ENCODE data around the gene NEURL1. TPM values are rescaled to one million over a fixed set of nuclear protein-coding genes. Genes with fewer than 3 reads are reported as not detected.

NEURL1 gene
- total and polyA plus RNA-seq, 2 donors = 1.6 to 3.0 TPM

DNA sequence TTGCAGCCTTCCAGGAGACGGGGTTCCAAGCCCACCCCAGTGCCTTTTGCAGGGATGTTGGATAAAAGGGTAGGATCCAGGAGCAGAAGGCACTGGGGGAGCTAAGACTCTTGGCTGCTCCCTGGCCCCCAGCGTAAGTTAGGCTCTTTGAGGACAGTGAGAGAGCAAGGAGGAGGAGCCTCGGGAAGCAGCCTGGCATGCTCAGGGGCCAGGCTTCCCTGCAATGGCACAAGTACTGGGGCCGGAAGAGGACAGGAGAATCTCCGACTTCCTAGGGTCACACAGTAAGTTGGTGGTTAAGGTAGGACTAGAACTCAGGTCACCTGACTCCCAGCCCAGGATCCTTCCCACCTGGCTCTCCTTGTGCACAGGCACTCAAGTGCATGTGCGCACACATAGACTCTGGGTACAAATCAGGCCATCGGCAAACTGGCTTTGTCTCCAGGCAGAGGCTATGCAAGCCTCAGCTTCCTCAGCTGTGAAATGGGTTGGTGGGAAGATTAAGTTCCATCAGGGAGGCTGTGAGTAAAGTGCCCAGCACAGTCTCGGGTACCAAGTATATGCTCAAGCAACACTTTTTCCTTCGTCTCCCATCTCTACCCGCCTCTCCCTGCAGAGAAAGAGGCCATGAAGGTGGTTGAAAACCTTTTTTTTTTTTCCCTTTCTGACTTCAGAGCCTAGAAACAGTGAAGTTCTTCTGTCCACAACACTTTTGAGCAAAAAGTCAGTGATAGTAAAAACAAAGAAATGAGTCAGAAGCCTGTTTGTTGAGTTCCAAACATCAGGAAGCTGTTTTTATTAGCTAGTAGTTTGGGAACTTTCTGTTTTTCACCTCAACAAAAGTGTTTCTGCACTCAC, 79.1 kb downstream of the NEURL1 start:
- Histone ChIP-seq H3K27ac (ENCODE audit: low read depth in 1 of 2, low read length in 1 of 2) (no peak overlapping the region), H3K4me1 (ENCODE audit: control insufficient read depth in 2 of 2, insufficient read depth in 2 of 2, low read length in 2 of 2) (no peaks in the 10 kb centered on the region), H3K36me3 (ENCODE audit: control insufficient read depth in 2 of 2, insufficient read depth in 2 of 2, low read length in 1 of 2) (no peaks in the 10 kb centered on the region), H3K27me3 (ENCODE audit: control insufficient read depth in 2 of 2, insufficient read depth in 1 of 2, low read length in 1 of 2) (no peaks in the 10 kb centered on the region), H3K9me3 (ENCODE audit: control insufficient read depth in 2 of 2, insufficient read depth in 1 of 2, low read length in 1 of 2) (no peaks in the 10 kb centered on the region), H3K4me3 (ENCODE audit: low read length in 2 of 2) (no peak overlapping the region)
- 97% methylated on average over 10 of the region's 10 CpGs for WGBS
- DNase-seq (ENCODE audit: low read depth in 6 of 9, low spot score in 9 of 9) = no peak

DNA sequence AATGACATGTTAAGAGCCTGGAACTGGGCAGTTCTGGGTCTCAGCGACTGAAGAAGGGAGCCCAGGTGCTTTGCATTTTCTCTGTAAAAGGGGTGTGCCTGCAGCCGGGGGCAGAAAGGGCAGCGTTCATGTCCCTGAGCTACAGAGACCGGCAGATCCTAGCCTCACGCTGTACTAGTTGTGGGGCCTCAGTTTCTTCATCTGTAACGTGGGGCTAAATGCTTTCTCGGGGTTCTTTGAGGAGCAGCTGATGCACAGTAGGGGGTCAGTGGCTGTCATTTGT, 79.6 kb downstream of the NEURL1 start:
- DNase-seq (ENCODE audit: low read depth in 6 of 9, low spot score in 9 of 9) = no peak
- WGBS = 93% methylated on average over 7 of the region's 7 CpGs
- H3K27me3 ChIP-seq (ENCODE audit: control insufficient read depth in 2 of 2, insufficient read depth in 1 of 2, low read length in 1 of 2) = no peaks in the 10 kb centered on the region
- no peaks in the 10 kb centered on the region for H3K36me3 ChIP-seq (ENCODE audit: control insufficient read depth in 2 of 2, insufficient read depth in 2 of 2, low read length in 1 of 2)
- H3K9me3 ChIP-seq (ENCODE audit: control insufficient read depth in 2 of 2, insufficient read depth in 1 of 2, low read length in 1 of 2) = no peaks in the 10 kb centered on the region
- H3K4me3 ChIP-seq (ENCODE audit: low read length in 2 of 2) = no peak overlapping the region
- no peaks in the 10 kb centered on the region for H3K4me1 ChIP-seq (ENCODE audit: control insufficient read depth in 2 of 2, insufficient read depth in 2 of 2, low read length in 2 of 2)
- no peak overlapping the region for H3K27ac ChIP-seq (ENCODE audit: low read depth in 1 of 2, low read length in 1 of 2)

GRCh38 chr10:103574097-103575061, 80.9 kb downstream of the NEURL1 start:
- 90% methylated on average over 16 of the region's 16 CpGs for WGBS
- Histone ChIP-seq H3K27me3 (ENCODE audit: control insufficient read depth in 2 of 2, insufficient read depth in 1 of 2, low read length in 1 of 2) (no peaks in the 10 kb centered on the region), H3K4me3 (ENCODE audit: low read length in 2 of 2) (no peak overlapping the region), H3K36me3 (ENCODE audit: control insufficient read depth in 2 of 2, insufficient read depth in 2 of 2, low read length in 1 of 2) (no peaks in the 10 kb centered on the region), H3K9me3 (ENCODE audit: control insufficient read depth in 2 of 2, insufficient read depth in 1 of 2, low read length in 1 of 2) (no peaks in the 10 kb centered on the region), H3K4me1 (ENCODE audit: control insufficient read depth in 2 of 2, insufficient read depth in 2 of 2, low read length in 2 of 2) (no peaks in the 10 kb centered on the region), H3K27ac (ENCODE audit: low read depth in 1 of 2, low read length in 1 of 2) (no peak overlapping the region)
- no peak for DNase-seq (ENCODE audit: low read depth in 6 of 9, low spot score in 9 of 9)

DNA sequence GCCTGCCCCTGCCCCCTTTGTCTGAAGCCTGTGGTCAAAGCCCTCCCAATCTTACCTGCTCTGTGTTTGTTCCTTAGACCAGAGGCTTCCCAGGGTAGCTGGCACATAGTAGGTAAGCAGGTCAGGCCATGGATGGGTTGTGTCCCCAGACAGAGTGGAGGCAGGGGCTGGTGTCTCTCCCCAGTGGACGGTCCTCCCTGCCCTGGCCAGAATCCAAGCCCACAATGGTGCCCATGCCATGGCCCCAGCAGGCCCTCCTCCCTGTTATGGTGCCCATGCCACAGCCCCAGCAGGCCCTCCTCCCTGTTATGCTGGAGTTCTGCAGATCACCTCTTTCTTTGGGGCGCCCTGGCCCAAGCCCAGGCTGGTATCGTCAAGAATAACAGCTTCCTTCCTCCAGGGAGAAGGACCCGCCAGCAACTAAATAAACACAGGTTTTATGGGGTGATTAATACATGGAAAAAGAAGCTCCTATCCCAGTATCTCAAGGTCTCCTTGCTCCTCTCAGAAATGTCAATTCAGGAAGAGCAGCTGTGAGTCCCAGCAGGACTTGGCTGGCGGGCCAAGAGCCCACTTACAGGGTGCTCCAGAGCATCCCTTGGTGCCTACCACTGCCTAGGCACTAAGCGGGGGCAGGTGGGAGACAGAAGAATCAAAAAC, 82.0 kb downstream of the NEURL1 start:
- no peak overlapping the region for H3K4me3 ChIP-seq (ENCODE audit: low read length in 2 of 2)
- H3K36me3 ChIP-seq (ENCODE audit: control insufficient read depth in 2 of 2, insufficient read depth in 2 of 2, low read length in 1 of 2) = no peaks in the 10 kb centered on the region
- no peaks in the 10 kb centered on the region for H3K27me3 ChIP-seq (ENCODE audit: control insufficient read depth in 2 of 2, insufficient read depth in 1 of 2, low read length in 1 of 2)
- H3K4me1 ChIP-seq (ENCODE audit: control insufficient read depth in 2 of 2, insufficient read depth in 2 of 2, low read length in 2 of 2) = no peaks in the 10 kb centered on the region
- H3K27ac ChIP-seq (ENCODE audit: low read depth in 1 of 2, low read length in 1 of 2) = no peak overlapping the region
- no peaks in the 10 kb centered on the region for H3K9me3 ChIP-seq (ENCODE audit: control insufficient read depth in 2 of 2, insufficient read depth in 1 of 2, low read length in 1 of 2)
- WGBS = 92% methylated on average over 6 of the region's 6 CpGs
- DNase-seq (ENCODE audit: low read depth in 6 of 9, low spot score in 9 of 9) = no peak

DNA sequence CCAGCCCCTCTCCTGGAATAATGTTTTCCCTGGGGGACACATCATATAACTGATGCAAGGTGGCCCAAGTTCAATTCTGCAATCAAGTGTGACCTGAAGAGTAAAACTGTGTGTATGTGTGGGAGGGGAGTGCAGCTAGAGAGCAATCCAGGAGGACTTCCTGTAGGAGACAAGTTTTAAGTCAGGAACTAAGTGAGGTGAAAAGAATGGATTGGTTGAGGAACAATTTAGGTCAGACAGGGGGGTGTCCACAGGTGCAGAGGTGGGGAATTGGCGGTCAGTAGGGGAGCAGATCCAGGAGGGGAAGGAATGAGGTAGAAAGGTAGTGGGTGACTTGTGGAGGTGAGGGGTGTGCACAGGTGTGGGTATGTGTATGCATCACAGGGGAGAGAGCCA, 82.6 kb downstream of the NEURL1 start:
- H3K36me3 ChIP-seq (ENCODE audit: control insufficient read depth in 2 of 2, insufficient read depth in 2 of 2, low read length in 1 of 2) = no peaks in the 10 kb centered on the region
- H3K4me3 ChIP-seq (ENCODE audit: low read length in 2 of 2) = no peak overlapping the region
- no peaks in the 10 kb centered on the region for H3K27me3 ChIP-seq (ENCODE audit: control insufficient read depth in 2 of 2, insufficient read depth in 1 of 2, low read length in 1 of 2)
- no peak for DNase-seq (ENCODE audit: low read depth in 6 of 9, low spot score in 9 of 9)
- H3K4me1 ChIP-seq (ENCODE audit: control insufficient read depth in 2 of 2, insufficient read depth in 2 of 2, low read length in 2 of 2) = no peaks in the 10 kb centered on the region
- no peaks in the 10 kb centered on the region for H3K9me3 ChIP-seq (ENCODE audit: control insufficient read depth in 2 of 2, insufficient read depth in 1 of 2, low read length in 1 of 2)
- WGBS = 97% methylated on average over 1 of the region's 1 CpG
- no peak overlapping the region for H3K27ac ChIP-seq (ENCODE audit: low read depth in 1 of 2, low read length in 1 of 2)

DNA sequence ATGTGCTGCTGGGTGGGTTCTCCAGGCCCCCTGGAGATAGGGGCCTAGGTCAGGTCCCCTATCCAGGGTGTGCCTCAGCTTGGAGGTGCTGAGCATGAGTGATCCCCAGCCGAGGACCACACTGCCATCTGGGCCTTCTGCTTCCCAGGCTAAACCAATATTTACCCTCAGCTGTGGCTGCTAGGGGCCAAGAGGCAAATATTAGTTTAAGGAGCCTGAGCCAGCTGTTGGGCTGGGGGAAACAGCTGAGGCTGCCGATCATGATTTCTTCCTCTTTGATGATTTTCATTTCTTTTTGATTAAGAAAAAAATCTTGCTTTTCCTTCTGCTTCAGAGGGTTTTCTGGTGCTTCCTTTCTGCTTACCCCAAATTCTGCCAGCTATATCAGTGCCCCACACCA, 83.4 kb downstream of the NEURL1 start:
- no peaks in the 10 kb centered on the region for H3K36me3 ChIP-seq (ENCODE audit: control insufficient read depth in 2 of 2, insufficient read depth in 2 of 2, low read length in 1 of 2)
- no peak for DNase-seq (ENCODE audit: low read depth in 6 of 9, low spot score in 9 of 9)
- no peak overlapping the region for H3K27ac ChIP-seq (ENCODE audit: low read depth in 1 of 2, low read length in 1 of 2)
- no peak overlapping the region for H3K4me3 ChIP-seq (ENCODE audit: low read length in 2 of 2)
- H3K9me3 ChIP-seq (ENCODE audit: control insufficient read depth in 2 of 2, insufficient read depth in 1 of 2, low read length in 1 of 2) = no peaks in the 10 kb centered on the region
- H3K4me1 ChIP-seq (ENCODE audit: control insufficient read depth in 2 of 2, insufficient read depth in 2 of 2, low read length in 2 of 2) = no peaks in the 10 kb centered on the region
- H3K27me3 ChIP-seq (ENCODE audit: control insufficient read depth in 2 of 2, insufficient read depth in 1 of 2, low read length in 1 of 2) = no peaks in the 10 kb centered on the region
- WGBS = 27% methylated on average over 2 of the region's 2 CpGs

DNA sequence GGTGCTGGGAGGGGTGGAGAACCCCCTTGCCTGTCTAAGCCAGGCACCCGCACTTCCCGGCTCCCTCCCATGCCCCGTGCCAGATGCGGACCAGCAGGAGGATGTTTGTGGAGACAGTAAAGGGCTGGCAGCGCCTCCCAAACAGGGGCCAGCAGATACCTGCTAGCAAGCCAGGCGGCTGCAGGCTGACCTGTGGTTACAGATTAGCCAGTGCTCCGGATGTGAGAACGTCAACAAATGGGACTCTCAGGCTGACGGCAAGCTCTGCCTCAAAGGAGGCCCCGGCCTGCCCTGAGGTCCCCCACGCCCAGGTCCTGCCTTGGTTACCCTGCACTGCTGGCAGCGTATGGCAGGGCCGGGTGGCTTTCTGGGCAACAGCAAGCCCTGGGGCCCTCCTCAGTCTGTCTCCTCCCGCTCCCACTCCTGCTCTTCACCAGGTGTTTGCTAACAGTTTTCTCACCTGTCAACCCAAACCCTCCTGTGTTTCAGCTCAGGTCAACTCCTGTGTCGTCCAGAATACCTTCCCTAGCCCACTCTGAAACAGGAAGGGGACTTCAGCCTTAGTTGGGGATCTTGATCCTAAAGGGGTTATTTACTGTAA, 85.4 kb downstream of the NEURL1 start:
- Histone ChIP-seq H3K36me3 (ENCODE audit: control insufficient read depth in 2 of 2, insufficient read depth in 2 of 2, low read length in 1 of 2) (no peaks in the 10 kb centered on the region), H3K4me1 (ENCODE audit: control insufficient read depth in 2 of 2, insufficient read depth in 2 of 2, low read length in 2 of 2) (peaks cover under 1 to 1% of the 10 kb centered on the region in 2 donors), H3K27ac (ENCODE audit: low read depth in 1 of 2, low read length in 1 of 2) (no peak overlapping the region), H3K4me3 (ENCODE audit: low read length in 2 of 2) (no peak overlapping the region), H3K27me3 (ENCODE audit: control insufficient read depth in 2 of 2, insufficient read depth in 1 of 2, low read length in 1 of 2) (no peaks in the 10 kb centered on the region), H3K9me3 (ENCODE audit: control insufficient read depth in 2 of 2, insufficient read depth in 1 of 2, low read length in 1 of 2) (no peaks in the 10 kb centered on the region)
- DNase-seq (ENCODE audit: low read depth in 6 of 9, low spot score in 9 of 9) = no peak
- WGBS = 71% methylated on average over 15 of the region's 15 CpGs

GRCh38 chr10:103580011-103580410, 86.5 kb downstream of the NEURL1 start:
- DNase-seq (ENCODE audit: low read depth in 6 of 9, low spot score in 9 of 9) = no peak
- Histone ChIP-seq H3K36me3 (ENCODE audit: control insufficient read depth in 2 of 2, insufficient read depth in 2 of 2, low read length in 1 of 2) (no peaks in the 10 kb centered on the region), H3K27me3 (ENCODE audit: control insufficient read depth in 2 of 2, insufficient read depth in 1 of 2, low read length in 1 of 2) (peaks cover 0 to 2% of the 10 kb centered on the region in 2 donors), H3K27ac (ENCODE audit: low read depth in 1 of 2, low read length in 1 of 2) (no peak overlapping the region), H3K4me1 (ENCODE audit: control insufficient read depth in 2 of 2, insufficient read depth in 2 of 2, low read length in 2 of 2) (peaks cover 2 to 6% of the 10 kb centered on the region in 2 donors), H3K9me3 (ENCODE audit: control insufficient read depth in 2 of 2, insufficient read depth in 1 of 2, low read length in 1 of 2) (peaks cover 0 to under 1% of the 10 kb centered on the region in 2 donors), H3K4me3 (ENCODE audit: low read length in 2 of 2) (no peak overlapping the region)
- WGBS = 93% methylated on average over 7 of the region's 7 CpGs
